HG03103 (cell line): ENCODE measurements around the gene IGF2R.
"Not testable (repeated sequence)": the region's sequence is repeated elsewhere in the genome, so short reads cannot be mapped to it uniquely, and the experiment has no call there.

Source experiments
- ATAC-seq: cut with Tn5 transposase; IDR thresholded peaks from one replicate; pipeline ENCODE4 v1.9.1; 2021; ENCODE audit warnings: low read depth; ENCODE audit not compliant: unreplicated experiment

Gene IGF2R

GRCh38 chr6:159968295-159969203, at the start of gene IGF2R:
TSS of gene IGF2R (plus strand) at chr6:159969082. CDS start at chr6:159969247, 165 bp downstream.
- peak; percentile 76 for ATAC-seq

GRCh38 chr6:159919800-159920199, 49.1 kb upstream of the IGF2R start:
- ATAC-seq: no peak

GRCh38 chr6:159924150-159924549, 44.7 kb upstream of the IGF2R start:
- not testable (repeated sequence) for ATAC-seq

GRCh38 chr6:159926542-159927203, 42.2 kb upstream of the IGF2R start:
- no peak for ATAC-seq

- no peak for ATAC-seq
Observed at GRCh38 chr6:159929819-159930218, 39.1 kb upstream of the IGF2R start.

- peak; percentile 93 for ATAC-seq
Observed at GRCh38 chr6:159931112-159931511, 37.8 kb upstream of the IGF2R start.

GRCh38 chr6:159931846-159932245, 37.0 kb upstream of the IGF2R start:
- no peak for ATAC-seq

GRCh38 chr6:159933077-159933476, 35.8 kb upstream of the IGF2R start:
- no peak for ATAC-seq

- no peak for ATAC-seq
Observed at GRCh38 chr6:159934181-159934580, 34.7 kb upstream of the IGF2R start.

GRCh38 chr6:159935065-159935464, 33.8 kb upstream of the IGF2R start:
- ATAC-seq: no peak

GRCh38 chr6:159935633-159936032, 33.2 kb upstream of the IGF2R start:
- no peak for ATAC-seq

GRCh38 chr6:159939591-159940016, 29.3 kb upstream of the IGF2R start:
- ATAC-seq: no peak

- ATAC-seq: peak; percentile 87
Observed at GRCh38 chr6:159941286-159942113, 27.4 kb upstream of the IGF2R start.

GRCh38 chr6:159943101-159943632, 25.7 kb upstream of the IGF2R start:
- no peak for ATAC-seq

- no peak for ATAC-seq
Observed at GRCh38 chr6:159943968-159944598, 24.8 kb upstream of the IGF2R start.

- ATAC-seq: no peak
Observed at GRCh38 chr6:159945801-159946392, 23.0 kb upstream of the IGF2R start.

- no peak for ATAC-seq
Observed at GRCh38 chr6:159946912-159947311, 22.0 kb upstream of the IGF2R start.

- no peak for ATAC-seq
Observed at GRCh38 chr6:159948199-159948598, 20.7 kb upstream of the IGF2R start.

- no peak for ATAC-seq
Observed at GRCh38 chr6:159951772-159952171, 17.1 kb upstream of the IGF2R start.
